Stimulated activated CD4-positive, alpha-beta T cell treated with anti-CD3 and anti-CD28 coated beads, Interleukin-15, amount 100 ng/mL, for 48 hours (primary cell): ENCODE data around the gene DLAT.
"Not testable (repeated sequence)": the region's sequence is repeated elsewhere in the genome, so short reads cannot be mapped to it uniquely, and the experiment has no call there.

ENCODE experiments used
- DNase-seq, 2 donors: peaks; one replicate each; pipeline ENCODE4 v3.0.0-alpha.2; 2020; ENCODE audit warnings: low read depth in 2 of 2

The DLAT gene

GRCh38 chr11:112024773-112025678, at the start of gene DLAT:
Gene DLAT, plus strand, starts transcription at chr11:112025408. Its CDS starts 65 bp downstream, at chr11:112025473.
- DNase-seq = peak; percentile 79 to 81

DNA sequence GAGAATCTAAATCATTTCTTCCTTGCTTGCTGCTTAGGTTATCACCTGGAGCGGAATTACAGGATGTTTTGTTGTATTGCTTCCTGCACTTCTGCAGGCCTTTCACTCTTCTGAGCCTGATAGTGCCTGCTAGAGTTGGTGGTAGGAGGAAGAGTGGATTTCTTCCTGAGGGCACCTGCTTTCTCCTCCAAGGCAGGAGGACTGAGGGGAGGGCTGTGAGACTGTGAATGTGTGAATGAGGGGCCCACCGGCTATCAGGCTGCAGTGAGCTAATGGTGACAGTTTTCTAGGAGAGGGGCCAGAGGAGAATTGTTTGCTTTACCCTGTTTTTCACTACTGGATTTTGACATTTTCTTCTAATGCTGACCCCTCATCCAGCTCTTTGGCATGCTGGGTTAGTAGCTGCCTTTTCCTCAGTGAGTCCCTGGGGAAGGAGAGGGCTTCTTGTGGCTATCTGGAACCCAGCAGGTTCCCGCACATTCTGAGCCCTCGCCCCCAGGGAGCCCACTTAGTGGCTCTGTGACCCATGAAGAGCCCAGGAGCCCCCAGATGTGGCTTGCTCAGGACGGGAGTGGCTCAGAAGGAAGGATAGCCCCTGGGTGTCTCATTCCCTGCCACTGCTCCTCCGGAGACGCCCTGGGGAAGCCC, 49.0 kb upstream of the DLAT start:
- DNase-seq = no peak

DNA sequence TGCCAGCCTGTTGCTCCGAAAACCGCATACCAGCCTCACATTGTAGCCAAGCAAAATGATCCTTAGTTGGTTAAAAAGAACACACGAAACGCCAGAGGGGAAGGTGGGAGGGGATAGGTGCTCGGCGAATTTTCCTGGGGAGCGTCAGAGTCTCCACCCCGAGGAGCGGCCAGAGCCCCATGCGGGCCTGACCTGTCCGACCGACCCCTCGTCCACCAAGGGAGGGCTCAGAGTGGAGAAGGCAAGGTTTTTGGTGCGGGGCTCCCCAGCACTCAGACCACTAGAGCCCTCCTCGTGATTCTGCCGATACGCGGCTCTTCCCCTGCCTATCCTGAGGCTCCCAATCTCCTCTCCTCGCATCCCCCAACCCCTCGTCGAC, 48.5 kb upstream of the DLAT start:
- DNase-seq = no peak

DNA sequence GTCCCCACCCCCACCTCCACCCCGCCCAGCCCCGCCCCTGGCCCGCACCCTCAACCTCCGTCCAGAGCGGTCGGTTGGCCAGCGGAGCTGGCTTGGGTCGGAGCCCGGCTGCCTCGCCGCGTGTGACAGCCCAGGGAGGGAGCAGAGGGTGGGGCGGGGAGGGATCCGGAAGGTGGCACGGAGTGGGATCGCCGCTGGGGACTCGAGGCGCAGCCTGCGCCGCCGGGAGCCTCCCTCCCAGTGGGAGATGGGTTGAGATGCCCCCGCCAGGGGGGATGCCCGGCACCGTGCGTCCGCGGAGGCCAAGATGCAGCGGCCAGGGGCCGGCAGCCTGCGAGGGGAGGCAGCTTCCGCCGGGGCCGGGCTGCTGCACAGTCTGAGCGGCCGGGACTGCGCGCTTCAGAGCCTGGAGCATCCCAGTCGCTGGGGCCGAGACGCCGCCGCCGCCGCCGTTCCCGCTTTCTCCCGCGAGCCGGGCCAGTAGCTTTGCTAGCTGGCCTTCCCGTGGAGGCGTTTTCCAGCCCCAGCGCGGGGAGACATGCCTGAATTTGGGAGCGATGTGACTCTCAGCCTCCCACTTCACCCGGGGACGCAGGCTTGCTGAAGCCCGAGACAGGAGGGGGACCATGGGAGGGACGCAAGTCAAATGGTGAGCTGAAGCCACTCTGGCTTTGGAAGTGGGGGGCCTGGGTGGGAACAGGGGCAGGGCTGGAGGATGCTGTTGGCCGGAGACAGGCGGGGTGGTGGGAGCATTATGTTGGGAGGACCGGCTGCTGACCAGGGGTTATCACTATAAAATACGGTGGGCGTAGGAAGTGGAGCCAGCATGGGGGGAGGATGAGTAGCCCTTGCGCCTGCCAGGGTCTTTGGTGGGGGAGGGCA, 47.8 kb upstream of the DLAT start:
- no peak for DNase-seq

GRCh38 chr11:111978028-111978771, 47.0 kb upstream of the DLAT start:
- DNase-seq = no peak

- DNase-seq = no peak
Measured at GRCh38 chr11:111980062-111980461, 45.1 kb upstream of the DLAT start.

DNA sequence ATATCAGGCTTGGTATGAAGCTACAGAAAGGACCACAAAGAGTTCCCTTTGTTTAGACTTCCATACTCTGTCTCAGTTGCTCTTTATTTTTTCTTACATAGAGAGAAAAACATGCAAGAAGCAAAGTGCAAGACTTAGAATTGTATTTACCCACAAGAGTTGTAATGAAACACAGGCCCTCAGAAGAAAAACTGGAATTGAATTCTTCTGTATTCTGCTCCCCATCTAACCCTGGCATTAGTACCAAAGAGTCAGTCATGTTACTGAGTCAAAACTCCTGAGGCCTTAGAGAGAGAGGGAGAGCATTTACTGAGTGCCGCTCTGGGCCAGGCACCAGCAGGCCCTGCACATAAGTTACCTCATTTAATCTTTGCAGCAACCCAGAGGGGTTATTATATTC, 43.9 kb upstream of the DLAT start:
- DNase-seq = no peak

- DNase-seq = peak; percentile 38 to 43
Measured at GRCh38 chr11:111982019-111982464, 43.2 kb upstream of the DLAT start.

- no peak for DNase-seq
Measured at GRCh38 chr11:111982541-111983186, 42.5 kb upstream of the DLAT start.

DNA sequence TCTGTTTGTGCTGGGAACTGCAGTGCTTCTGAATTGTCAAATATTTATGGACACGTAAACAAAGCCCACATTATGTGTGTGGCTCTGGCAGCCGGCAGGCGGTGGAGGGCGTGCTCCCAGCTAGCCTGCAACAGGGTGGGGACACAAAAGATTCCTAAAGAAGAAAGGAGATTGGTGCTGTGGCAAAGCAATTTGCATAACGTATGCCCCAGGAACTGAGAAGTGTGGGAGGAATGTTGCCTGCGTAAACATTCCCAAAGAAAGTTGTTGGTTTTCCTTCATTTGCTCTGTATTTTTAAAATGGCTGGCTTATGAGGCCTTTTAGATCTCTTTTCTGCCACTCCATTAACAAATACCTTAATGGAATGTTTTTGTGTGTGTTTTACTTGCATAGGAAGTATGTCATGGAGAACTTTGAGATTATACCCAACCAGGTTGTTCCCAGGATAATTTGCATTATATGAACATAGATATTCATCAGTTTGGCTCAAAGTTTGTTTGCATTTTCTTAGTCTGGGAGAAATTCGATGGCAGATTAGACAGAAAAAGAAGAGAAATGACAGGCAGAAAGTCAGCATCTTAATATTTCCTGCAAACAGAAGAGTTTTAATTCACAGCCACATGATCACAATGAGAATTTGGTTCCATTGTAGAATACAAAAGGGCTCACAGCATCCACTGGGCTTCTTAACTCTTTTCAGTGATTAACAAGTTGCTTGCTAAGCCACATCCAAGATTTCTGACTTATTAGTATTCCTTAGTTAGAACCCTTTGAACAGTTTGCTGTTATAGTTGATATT, 41.8 kb upstream of the DLAT start:
- DNase-seq = no peak

GRCh38 chr11:111986589-111986988, 38.6 kb upstream of the DLAT start:
- DNase-seq = no peak

- no peak for DNase-seq
Measured at GRCh38 chr11:111990381-111990780, 34.8 kb upstream of the DLAT start.

- DNase-seq = no peak
Measured at GRCh38 chr11:111992206-111992855, 32.9 kb upstream of the DLAT start.

DNA sequence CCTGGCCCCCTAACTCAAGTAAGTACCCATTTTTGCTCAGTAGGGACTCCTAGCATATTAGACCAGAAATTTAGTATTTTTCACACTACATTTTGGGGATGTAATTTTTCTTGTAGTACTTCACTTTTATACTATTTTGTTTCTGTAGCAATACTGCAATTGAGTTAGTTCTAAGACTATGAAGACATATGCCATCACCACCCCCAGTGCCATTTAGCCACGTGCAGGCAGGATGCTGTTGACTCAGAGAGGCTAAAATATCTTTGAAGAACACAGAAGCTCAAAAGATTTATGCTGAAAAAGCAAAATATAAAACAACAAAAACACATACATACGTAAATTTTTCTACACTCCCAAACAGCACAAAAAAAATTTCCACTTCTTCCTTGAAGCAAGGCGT, 29.1 kb upstream of the DLAT start:
- no peak for DNase-seq

- not testable (repeated sequence) for DNase-seq
Measured at GRCh38 chr11:111996669-111997068, 28.5 kb upstream of the DLAT start.

- DNase-seq = no peak
Measured at GRCh38 chr11:111999111-111999510, 26.1 kb upstream of the DLAT start.

DNA sequence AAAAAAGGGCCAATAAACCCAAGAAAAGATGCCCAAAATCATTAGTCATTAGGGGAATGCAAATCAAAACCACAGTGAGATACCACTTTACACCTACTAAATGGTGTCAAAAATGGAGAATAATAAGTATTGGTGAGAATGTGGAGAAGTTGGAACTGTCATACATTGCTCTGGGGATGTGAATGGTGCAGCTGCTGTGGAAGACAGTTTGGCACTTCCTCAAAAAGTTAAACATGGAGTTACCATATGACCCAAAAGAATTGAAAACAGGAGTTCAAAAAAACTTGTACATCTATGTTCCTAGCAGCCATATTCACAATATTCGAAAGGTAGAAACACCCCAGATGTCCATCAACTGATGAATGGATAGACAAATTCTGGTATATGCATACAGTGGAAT, 24.5 kb upstream of the DLAT start:
- DNase-seq = no peak

- DNase-seq = no peak
Measured at GRCh38 chr11:112002491-112003216, 22.6 kb upstream of the DLAT start.

DNA sequence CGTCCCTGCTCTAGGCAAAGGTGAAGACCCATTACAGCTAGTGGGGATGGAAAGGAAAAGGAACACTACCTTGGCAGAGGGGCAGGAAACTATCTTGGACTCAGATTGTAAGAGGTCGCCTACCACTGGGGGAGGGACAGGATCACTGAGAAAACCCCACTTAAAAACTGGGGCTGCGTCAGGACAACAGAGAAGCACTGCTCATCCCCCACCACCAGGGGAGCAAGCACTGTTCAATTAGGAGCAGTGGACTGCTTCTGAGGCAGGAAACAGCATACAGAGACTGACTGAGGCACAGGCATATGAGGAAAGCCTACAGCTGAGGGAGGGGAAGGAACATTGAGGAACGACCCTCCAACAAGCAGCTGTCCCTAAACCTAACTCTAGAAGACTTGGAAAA, 20.8 kb upstream of the DLAT start:
- DNase-seq = no peak
